Effector CD4-positive, alpha-beta T cell (primary cell): ENCODE results near the gene STK16.
A peak's percentile ranks its signal among the peaks of the same experiment; 100 is the strongest.
"Not testable (repeated sequence)": the region's sequence is repeated elsewhere in the genome, so short reads cannot be mapped to it uniquely, and the experiment has no call there.

Experiments
- DNase-seq: peaks from one replicate; pipeline ENCODE4 v3.0.0-alpha.2; 2020

Gene STK16

DNA sequence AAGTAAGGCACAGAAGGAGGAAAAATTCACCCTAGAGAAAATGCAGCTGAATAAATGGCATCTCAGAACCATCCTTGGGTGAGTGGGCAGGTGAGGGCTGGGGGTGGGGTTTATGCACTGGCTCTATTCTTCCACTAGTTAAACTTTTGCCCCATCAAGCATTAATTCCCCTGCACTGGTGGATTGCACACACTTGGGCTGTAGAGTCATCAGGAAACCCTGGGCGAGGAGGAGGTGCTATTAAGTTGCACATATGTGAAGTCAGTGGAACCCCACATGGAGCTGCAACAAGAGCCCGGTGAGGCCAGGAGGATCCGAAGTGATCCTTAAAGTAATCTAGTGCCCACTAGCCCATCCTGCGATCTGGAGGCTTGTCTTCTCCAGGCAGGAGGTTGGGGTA, 27.1 kb downstream of the STK16 start:
- no peak for DNase-seq

DNA sequence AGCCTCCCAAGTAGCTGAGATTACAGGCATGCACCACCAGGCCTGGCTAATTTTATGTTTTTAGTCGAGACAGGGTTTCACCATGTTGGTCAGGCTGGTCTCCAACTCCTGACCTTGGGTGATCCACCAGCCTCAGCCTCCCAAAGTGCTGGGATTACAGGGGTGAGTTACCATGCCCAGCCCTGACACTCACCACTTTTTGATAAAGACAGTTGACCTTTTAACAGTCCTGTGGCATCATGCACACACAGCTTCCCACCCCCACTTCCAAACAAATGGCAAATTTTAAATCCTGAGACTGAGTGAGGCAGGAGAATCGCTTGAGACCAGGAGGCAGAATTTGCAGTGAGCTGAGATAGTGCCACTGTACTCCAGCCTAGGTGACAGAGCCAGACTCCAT, 27.7 kb downstream of the STK16 start:
- no peak for DNase-seq

- no peak for DNase-seq
These were observed 28.7 kb downstream of the STK16 start for GRCh38 chr2:219273937-219274336.

GRCh38 chr2:219274361-219274921, 29.2 kb downstream of the STK16 start:
- DNase-seq: no peak

- DNase-seq: peak; percentile 66
These were observed 32.7 kb downstream of the STK16 start for GRCh38 chr2:219277703-219278654.

GRCh38 chr2:219278655-219279150, 33.4 kb downstream of the STK16 start:
- no peak for DNase-seq

GRCh38 chr2:219279151-219279915, 34.1 kb downstream of the STK16 start, which contains the start of gene DNAJB2:
Gene DNAJB2 (plus strand): TSS chr2:219279366. CDS start chr2:219279834, 468 bp downstream.
- peak; percentile 99 for DNase-seq

GRCh38 chr2:219279916-219280516, 34.7 kb downstream of the STK16 start:
- DNase-seq: no peak

DNA sequence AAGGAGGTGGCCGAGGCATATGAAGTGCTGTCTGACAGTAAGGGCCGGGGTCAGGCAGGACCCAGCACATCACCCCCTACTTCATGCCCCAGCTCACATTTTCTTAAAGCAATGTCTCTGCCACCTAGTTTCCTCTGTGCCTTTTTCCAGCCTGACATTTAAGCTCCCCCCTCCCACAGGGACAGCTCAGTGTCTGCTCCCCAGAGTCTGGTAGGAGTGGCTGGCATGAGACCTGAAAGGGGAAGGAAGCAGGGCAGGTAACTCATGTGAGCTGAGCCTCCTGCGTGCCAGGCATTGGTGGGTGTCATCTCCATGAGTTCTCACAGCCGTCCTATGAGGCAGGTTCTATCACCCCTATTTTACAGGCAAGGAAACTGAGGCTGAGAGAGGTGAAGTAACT, 35.4 kb downstream of the STK16 start:
- DNase-seq: no peak

DNA sequence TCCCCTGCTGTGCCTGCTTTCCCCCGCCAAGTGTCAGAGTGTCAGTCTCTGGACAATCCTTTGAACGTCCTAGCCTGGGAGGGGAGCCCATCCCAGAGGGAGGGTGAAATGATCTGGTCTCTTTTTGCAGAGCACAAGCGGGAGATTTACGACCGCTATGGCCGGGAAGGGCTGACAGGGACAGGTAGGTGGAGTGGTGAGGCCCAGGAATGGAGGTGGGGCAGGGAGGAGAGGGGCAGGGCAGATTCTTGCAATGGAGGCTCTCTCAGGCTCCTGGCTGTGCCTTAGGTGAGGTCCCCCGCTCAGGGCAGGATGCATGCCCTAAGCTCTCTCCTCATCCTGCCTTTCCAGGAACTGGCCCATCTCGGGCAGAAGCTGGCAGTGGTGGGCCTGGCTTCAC, 36.3 kb downstream of the STK16 start:
- no peak for DNase-seq

- DNase-seq: no peak
These were observed 37.1 kb downstream of the STK16 start for GRCh38 chr2:219282375-219282774.

- DNase-seq: no peak
These were observed 37.8 kb downstream of the STK16 start for GRCh38 chr2:219282943-219283581.

- DNase-seq: no peak
These were observed 39.5 kb downstream of the STK16 start for GRCh38 chr2:219284501-219285372.

GRCh38 chr2:219285373-219285735, 40.1 kb downstream of the STK16 start:
- DNase-seq: no peak

DNA sequence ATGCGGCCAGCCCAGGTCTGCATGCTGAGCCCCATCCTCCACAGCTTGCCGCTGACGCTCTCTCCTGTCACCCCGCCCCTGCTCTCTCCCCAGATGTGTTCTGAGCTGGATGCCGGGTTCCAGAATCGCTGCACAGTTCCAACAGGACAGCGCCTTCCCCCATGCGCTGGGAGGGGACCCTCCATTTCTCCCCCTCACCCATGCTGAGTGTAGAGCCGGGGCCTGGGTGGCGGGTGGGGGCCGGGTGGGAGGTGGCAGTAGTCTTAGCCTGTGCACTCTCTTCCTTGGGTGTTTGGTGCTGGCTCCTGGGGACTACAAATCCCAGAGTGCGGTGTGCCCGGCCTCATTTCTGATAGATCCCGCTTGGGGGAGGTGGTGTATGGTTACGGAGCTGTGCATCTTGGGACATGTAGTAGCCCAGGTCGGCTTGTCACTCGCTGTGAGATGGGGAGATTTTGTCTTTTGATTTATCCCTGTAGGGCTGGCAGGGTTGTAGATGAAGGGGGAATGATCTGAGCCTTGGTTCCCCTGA, 40.7 kb downstream of the STK16 start:
- DNase-seq: no peak

GRCh38 chr2:219286436-219287115, 41.3 kb downstream of the STK16 start:
- no peak for DNase-seq

DNA sequence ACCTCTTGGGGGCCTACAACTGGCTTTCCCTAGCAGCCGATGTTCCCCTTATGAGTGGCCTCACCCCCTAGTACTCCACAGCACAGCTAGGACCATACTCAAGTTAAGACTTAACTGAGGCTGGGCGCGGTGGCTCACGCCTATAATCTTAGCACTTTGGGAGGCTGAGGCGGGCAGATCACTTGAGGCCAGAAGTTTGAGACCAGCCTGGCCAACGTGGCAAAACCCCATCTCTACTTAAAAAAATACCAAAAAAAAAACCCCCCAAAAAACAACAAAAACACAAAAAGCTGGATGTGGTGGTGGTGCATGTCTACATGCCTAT, 41.8 kb downstream of the STK16 start:
- not testable (repeated sequence) for DNase-seq

GRCh38 chr2:219287580-219288265, 42.4 kb downstream of the STK16 start:
- DNase-seq: no peak

GRCh38 chr2:219289195-219289536, 43.9 kb downstream of the STK16 start:
- DNase-seq: no peak
